HG03159 (cell line): ENCODE measurements around the gene OR1F1.
"Not testable (repeated sequence)": the region's sequence is repeated elsewhere in the genome, so short reads cannot be mapped to it uniquely, and the experiment has no call there.

ENCODE experiments used
- ATAC-seq: cut with Tn5 transposase; IDR thresholded peaks from one replicate; pipeline ENCODE4 v1.9.1; 2021; ENCODE audit warnings: mild to moderate bottlenecking, moderate library complexity; ENCODE audit not compliant: unreplicated experiment

The OR1F1 gene

DNA sequence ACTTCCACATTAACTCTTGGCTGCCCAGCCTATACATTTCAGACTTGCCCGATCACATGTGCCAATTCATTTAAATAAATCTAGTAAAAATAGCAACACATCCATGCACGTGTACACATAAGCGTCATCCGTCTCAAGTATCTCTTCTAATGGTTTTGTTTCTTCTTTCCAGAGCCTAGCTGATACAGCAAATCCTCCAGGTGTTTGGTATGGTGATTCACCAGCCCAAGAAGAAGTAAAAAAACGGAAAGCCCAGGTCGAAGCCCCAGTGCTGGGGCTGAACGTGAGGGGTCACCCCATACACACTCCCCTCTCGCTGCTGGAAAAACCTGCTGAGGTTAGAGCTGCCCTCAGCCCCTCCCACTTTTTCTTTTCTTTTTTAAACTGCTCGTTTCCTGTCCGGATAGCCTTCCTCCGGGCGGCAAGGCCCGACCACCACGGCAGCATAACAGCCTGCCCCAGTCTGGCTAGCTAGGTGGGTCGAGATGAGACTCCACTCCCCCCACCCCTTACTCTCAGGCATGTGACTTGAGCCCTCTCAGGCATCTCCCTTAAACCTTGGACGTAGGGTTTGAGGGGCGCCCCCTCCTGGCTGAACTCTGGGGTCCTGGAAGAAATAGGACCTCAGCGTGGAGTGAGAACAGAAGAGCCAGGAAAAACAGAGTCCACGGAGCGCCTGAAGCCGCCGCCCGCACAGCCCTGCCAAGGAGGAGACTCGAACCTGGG is 13.9 kb upstream of the OR1F1 start:
- no peak for ATAC-seq

DNA sequence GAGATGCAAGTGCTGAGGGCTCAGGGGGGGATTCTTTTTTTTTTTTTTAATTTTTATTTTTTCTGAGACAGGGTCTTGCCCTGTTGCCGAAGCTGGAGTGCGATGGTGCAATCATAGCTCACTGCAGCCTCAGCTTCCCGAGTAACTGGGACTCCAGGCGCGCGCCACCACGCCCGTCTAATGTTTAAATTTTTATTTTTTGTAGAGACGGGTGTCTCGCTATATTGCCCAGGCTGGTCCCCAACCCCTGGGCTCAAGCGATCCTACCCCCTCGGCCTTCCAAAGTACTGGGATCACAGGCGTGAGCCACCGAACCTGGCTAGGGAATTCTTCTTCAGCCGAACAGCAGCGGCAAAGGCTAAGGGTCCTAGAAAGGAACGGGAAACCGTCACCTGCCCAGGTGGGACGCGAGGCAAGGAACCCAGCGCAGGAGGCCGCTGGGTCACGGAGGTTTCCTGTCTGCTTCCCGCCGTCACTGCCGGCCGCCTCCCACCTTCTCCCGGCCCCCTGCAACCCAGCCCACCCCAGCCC is 13.3 kb upstream of the OR1F1 start:
- no peak for ATAC-seq

DNA sequence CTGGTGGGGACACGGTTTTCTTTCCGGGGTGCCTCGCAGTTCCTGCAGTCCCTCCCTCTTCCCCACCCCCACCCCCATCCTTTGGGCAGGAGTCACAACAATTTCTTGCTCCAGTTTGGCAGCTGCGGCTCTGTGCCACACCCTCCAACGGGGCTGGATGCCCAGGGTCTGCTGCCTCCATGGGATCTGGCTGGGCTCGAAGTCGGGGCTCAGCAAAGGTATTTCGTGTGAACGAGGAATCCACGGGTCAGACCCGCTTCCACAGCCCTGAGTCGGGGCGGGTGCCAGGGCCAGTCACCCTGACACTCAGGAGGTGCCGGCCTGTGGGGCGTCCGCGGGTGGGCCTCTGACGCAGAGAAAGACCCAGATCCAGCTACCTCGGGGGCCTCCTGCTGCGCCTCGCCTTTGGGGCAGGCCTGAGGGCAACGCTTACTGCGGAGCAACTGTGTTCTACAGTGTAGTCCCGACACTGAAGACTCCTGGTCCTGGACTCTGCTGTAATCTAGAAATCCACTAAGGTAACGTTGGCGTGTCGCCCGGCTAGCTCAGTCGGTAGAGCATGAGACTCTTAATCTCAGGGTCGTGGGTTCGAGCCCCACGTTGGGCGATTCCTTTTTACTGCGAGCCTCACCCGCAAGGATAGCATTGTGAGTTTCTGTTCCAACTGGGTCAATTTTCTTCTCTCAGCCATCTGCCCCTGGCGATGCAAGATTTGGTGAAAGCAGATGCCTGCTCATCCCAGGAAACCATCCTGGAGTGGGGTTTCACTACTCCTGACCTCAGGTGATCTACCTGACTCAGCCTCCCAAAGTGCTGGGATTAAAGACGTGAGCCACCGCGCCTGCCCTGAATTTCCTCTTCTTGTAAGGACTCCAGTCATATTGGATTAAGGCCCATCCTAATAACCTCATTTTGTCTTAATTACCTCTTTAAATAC is 12.6 kb upstream of the OR1F1 start:
- no peak for ATAC-seq

DNA sequence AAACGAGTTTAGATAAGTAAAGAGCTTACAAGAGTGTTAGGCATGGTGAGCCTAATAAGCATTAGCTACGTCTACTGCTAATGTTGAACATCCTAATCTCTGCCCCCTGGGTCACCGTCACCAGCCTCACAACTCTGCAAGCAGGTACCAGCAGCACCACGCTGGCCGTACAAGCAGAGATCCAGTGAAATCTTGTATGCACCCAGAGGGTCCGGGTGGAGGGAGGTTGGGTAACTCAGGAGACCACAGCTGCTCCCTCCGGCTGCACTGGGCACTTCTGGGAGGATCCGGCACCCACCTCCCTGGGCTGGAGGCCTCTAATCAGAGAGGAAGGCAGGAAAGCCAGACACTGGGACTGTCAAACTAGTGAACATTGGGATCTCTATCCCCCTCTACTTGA is 8.4 kb upstream of the OR1F1 start:
- ATAC-seq, result no peak

DNA sequence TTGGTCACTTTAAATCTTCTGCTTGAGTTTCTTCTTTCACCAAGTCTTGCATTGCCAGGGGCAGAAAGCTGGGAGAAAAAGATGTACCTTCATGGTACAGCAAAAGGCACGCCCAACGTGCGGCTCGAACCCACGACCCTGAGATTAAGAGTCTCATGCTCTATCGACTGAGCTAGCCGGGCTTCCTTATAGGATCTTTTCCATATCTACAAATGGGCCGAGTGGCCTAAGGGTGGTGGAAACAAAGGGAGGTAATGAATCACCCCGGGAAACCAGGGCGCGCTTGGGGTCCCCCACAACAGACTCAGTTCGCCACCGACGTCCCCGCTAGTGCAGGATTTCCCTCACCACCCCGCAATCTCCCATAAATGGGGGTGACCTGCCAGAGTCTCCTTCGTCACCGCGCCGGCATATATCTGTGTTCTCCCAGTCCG is 7.5 kb upstream of the OR1F1 start:
- ATAC-seq, result no peak

DNA sequence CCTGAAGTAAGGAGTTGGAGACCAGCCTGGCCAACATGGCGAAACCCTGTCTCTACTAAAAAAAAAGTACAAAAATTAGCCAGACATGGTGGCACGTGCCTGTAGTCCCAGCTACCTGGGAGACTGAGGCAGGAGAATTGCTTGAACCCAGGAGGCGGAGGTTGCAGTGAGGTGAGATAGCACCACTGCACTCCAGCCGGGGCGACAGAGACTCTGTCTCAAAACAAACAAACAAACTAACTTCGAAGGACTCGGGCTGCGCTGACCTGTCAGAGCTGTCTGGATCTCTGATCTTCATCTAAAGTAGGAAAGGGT is 5.8 kb upstream of the OR1F1 start:
- ATAC-seq, result not testable (repeated sequence)

DNA sequence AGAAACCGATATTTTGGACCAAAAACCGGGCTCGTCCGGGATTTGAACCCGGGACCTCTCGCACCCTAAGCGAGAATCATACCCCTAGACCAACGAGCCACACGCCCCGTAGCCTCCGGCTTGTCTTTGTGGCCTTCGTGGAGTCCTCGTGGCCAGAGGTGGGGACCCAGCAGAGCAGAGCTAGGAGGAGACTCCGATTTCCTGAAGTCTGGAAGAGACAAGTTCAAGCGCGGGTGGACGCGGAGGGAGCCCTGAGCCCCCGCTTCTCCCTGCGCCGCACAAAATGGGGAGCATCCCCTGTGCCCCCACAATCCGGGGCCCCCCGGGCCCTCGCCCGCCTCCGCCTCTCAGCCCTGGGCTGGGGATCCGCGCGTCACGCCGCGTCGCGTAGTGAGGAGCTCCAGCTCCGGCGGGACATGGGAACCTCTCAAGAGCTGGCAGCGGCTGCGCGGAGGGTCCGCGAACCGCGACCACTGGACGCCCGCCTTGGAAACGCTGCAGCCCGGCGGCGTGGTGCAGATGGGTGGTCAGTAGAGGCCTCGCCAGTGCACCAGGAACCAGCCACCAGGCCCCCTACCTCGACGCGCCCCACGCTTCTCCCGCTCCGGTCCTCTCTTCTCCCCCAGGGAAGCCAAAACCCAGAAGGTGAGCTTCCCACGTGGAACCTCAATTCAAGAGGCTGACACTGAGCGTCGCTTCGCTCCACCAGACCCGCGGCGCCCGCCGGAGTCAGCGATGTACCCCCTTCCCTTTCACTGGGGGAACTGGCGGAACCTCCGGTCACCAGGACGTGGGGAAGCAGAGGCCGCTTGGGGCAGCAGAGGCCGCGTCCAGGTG is 5.2 kb upstream of the OR1F1 start:
- no peak for ATAC-seq

DNA sequence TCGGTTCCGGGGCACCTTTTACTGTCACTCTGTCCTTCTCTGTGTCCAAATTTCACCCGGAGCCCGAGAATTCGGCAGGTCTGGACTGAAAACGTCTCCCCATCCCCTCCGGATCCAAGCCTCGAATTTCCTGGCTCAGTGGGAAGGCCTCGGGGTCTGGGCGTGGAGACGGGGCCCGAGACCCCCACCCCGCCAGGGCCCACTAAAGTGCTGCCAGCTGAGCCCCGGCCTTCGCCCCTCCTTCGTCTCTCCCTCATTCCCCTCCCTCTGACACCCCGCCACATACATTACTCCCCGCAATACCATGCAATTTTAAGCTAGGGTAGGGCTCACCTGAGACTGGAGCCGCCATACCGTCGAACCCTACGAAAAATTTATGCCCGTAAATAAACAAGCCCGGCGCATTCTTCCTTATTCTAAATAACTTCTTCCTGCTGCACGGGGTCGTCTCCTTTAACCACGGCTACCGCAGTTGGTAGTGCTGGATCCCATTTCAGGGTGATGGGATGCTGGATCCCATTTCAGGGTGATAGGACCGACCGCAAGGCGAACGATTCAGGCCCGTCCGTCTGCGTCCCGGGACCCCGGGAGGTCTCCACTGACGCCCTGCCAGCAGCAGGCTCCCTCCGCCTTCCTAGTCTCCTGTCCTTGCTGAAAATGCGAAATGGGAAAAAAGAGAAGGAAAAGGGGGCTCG is 4.4 kb upstream of the OR1F1 start:
- ATAC-seq, result no peak

DNA sequence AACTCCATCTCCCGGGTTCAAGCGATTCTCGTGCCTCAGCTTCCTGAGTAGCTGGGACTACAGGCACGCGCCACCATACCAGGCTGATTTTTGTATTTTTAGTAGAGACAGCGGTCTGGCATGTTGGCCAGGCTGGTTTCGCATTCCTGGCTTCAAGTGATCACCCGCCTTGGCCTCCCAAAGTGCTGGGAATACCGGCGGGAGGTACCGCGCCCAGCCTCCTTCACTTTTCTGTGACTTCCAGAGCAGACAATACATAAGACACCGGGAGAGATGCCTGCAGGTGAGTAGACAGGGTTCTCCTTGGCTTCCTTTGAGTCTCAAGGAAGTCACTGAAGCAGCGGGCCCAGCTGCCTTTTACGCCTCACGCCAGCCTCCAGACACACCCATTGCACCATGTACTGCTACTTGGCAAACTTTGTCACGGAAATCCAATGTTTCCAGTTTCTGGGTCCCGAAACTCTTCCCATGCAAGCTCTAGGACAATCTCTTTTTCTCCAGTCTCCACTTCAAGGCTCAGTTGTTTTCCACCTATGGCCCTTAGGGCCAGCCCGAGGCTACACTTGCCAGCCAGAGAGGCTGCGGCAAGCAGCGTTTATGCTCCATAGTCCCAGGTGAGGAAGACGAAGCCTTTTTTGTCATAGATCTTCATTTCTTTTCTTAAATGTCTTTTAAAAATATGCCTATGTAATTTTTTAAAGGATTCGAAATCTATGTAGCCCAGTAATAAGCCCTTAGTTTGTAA is 886 bp upstream of the OR1F1 start:
- no peak for ATAC-seq

DNA sequence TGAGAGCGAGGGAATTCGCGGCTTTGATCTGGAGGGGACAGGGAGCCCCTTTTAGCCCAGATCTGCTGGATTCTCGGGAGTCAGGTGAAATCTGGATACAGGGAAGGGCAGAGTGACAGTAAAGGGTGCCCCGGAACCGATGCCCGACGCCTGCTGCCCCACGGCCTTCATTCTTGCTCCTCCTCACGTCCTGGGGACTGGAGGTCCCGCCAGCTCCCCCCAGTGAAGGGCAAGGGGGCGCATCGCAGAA is 596 bp downstream of the OR1F1 start:
- no peak for ATAC-seq

DNA sequence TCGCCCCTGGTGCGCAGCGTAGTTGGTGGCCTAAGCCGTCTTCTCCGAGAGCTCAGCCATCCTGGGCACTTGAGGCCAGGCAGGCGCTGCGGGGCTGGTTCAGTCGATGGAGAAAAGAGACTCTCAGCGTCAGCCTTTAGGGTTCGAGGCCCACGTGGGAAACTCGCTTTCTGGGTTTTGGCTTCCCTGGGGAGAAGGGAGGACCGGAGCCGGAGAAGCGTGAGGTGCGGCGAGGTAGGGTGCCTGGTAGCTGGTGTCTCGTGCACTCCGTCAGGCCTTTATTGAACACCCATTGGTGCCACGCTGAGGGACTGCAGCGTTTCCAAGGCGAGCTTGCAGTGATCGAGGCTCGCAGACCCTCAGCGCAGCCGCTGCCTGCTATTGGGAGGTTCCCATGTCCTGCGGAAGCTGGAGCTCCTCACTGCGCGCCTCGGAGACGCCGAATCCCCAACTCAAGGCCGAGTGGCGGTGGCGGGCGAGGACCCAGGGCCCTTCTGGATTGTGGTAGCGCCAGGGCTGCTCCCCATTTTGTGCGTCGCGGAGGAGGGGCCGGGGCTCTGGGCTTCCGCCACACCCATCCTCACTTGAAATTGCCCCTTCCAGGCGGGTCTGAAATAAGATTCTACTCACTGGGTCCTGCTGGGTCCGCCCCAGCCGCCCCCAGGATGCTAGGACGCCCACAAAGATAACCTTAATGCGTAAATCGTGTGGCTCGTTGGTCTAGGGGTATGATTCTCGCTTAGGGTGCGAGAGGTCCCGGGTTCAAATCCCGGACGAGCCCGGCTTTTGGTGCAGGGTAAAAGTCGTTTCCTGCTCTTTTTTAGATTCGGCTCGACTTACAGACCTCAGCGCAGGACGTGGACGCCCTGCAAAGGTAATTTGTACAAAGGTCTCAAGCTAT is 1.2 kb downstream of the OR1F1 start:
- ATAC-seq, result no peak

DNA sequence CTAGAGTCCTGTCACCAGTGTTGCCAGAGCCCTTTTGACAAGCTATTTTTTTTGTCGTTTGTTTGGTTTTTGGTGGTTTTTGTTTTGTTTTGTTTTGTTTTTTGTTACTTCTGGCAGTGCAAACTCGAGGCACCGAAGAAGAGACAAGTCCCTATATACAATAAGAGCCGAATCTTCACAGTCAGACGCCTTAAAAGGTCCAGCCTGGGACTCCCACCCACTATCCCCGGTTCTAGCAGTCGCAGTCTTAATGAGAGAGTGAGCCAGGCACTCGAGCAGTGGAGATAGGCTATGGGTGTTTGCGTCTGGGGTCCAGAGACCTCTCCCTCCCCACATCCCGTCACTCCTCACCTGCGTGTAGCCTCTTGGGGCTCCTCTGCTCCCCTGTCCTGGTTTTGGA is 1.9 kb downstream of the OR1F1 start:
- ATAC-seq, result no peak

DNA sequence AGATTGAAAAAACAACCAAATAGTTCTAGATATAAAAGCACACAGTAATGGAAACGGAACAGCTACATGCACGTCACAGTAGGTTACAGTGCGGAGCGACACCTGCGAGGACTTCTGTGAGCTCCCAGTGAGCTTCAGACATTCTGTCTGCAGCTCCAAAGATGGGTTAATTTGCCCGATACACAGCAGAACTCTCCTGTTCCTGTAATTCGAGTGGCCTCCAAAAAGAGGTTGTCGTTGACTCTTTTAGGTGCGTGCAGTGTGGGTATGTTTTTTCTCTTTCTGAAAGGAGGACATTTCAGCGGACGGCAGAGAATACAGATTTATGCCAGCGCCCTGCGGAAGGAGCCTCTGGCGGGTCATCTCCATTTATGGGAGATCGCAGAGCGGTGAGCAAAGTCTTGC is 2.9 kb downstream of the OR1F1 start:
- ATAC-seq, result no peak

DNA sequence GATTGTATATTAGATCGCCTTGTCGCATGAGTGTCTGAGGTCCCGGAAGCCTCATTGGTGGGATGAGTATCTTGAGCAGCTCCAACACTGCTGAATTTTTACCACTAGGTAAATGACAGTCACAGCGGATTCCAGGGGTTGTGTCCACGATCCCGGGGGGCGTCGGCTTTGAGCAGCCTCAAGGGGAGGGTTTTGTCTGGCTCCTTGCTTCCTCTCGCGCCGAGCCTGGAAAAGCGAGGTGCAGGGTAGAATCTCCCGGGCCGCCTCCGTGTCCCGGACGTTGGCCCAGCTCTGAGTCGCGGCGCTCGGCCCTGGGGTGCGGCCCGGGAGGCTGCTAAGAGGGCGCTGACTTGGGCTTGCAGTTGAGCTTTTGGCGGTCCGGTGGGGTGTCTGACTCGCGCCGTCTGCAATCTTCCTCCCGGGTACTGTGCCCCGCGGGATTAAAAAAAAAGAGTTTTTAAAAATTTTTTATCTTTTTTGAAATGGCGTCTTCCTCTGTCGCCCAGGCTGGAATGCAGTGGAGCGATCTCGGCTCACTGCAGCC is 4.5 kb downstream of the OR1F1 start:
- no peak for ATAC-seq

DNA sequence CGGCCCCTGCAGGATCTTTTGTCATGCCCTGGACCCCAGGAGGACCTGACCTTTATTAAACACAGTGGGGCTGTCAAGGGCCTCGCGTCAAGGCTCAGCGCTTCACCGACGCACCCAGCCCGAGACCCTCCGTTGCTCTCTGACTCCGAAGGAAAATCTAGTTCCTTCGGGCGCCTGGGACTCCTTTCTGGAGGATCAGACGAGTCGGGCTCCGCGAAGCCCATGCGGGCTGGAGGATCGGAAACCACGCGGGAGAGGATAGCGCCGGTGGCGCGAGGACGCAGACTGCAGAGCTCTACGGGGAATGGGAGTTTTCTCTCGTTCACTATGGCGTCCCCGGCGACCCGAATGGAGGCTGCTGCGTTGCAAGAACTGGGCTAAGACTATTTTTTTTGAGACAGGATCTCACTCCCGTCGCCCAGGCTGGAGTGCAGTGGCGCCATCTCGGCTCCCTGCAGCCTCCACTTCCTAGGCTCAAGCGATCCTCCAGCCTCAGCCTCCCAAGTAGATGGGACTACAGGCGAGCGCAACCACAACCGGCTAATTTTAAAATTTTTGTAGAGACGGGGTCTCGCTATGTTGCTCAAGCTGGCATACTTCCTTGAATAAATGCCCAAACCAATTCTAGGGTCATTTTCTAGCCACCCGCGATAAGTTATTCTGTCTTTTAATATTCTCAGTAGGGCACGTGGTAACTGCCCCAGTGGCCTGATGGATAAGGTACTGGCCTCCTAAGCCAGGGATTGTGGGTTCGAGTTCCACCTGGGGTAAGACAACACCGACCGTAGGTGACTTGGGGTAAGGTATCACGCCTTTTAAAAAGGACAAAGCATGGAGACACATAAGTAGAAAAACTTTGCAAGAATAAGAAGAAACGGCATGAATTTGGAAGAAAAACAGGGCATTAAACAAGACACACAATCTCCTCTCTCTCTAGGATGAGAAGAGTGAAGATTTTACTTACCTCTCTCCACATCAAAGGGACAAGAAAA is 5.5 kb downstream of the OR1F1 start:
- ATAC-seq, result no peak

DNA sequence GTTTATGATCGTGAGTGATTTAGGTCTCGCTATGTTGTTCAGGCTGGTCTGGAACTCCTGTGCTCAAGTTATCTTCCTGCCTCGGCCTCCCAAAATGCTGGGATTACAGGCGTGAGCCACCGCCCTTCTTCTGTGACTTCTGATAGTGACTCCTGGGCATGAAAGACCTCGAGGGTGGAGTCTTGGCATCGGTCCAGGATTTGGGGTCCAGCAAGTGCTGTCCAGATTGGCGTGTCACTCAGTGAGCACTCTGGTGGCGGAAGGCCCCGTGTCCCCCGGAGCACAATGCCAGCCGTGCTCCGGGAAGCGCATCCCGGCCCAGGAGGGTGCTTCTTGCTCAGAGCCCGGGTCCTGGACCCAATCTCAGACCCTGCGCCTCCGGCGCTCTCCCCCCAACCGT is 6.8 kb downstream of the OR1F1 start:
- no peak for ATAC-seq

DNA sequence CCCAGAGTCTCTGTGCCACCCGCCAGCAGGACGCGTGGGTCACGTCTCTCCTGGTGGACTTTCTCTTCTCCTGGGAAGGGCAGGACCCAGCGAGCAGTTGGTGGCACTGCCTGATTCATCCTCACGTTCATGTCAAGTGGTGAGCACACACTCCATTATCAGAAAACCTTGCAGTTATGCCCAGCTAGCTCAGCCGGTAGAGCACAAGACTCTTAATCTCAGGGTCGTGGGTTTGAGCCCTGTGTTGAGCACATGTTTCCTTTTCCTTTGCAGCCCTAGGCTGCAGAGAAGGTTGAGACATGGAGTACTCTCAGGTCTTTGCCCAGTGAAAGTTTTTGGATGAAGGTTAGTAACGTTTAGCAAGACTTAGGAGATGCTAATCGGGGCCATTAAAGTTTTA is 8.0 kb downstream of the OR1F1 start:
- no peak for ATAC-seq
